Lung microvascular endothelial cell (primary cell): Measurements from ENCODE around the gene VPS13D. TPM values are rescaled to one million over a fixed set of nuclear protein-coding genes. Genes with fewer than 3 reads are reported as not detected.
A peak's percentile ranks its signal among the peaks of the same experiment; 100 is the strongest.
"Not testable (repeated sequence)": the region's sequence is repeated elsewhere in the genome, so short reads cannot be mapped to it uniquely, and the experiment has no call there.

Experiments
- DNase-seq, 2 donors: peaks; one replicate each; pipeline versions ENCODE4 v3.0.0 to v3.0.0-alpha.2; 2010; ENCODE audit warnings: low read depth in 2 of 2
- total RNA-seq: library from RNA; depleted of rRNA; stranded (reverse); fragments of >200 nt; gene quantifications from 2 replicates; pipeline ENCODE4 v1.2.1, GENCODE V29; 2014

Gene VPS13D
- total RNA-seq, 1 donor from 2014 or later, result 28.8 TPM

DNA sequence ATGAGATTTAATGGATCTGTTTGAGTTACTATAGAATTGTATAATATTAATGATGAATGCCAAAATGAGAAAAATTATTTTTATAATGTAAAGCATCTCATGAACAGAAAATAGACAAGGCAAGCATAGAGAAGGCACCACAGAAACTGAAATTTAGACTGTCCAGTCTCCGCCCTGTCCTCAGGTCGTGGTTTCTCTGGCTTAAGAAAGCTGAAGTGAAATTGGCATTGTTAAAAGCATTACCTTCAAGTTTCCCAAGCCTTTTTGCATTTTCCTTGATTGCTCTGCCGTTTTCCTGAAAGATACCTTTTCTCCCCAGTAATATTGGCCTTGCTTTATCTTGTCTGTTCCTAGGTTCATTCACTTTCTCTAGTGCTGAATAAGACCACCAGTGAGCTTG is 58.0 kb downstream of the VPS13D start:
- DNase-seq, result no peak

DNA sequence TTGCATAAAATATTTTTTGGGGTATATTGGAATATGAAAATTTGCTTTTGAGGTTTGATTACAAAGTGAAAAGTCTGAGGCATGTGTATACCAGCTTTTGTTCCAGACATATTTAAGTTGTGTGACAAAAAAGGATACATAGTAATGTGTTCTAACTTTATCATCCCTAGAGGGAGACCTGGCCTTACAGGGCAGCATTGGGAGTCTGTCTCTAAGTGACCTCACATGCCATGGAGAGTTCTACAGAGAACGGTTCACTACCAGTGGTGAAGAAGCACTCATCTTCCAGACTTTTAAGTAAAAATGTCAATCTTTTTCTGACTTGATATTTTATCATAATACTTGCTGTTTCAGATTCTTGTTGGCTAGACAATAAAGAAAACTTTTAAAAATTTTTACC is 61.0 kb downstream of the VPS13D start:
- DNase-seq, result no peak

DNA sequence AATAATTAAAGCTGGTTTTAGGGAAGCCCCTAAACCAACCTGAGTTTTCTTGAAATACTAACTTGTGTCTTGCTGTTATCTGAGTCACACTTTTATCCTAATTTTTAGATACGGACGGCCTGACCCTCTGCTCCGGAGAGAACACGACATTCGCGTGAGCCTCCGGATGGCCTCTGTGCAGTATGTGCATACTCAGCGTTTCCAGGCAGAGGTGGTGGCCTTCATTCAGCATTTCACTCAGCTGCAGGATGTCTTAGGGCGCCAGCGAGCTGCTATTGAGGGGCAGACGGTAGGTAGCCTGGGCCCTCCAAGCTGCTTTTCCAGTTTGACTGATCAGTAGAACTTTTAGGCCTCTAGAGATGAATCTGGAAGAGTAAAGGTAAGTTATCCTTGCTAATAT is 63.6 kb downstream of the VPS13D start:
- no peak for DNase-seq

- DNase-seq, result peak in 1 of 2 donors; percentile 30
Observed at GRCh38 chr1:12294076-12294475, 64.2 kb downstream of the VPS13D start.

DNA sequence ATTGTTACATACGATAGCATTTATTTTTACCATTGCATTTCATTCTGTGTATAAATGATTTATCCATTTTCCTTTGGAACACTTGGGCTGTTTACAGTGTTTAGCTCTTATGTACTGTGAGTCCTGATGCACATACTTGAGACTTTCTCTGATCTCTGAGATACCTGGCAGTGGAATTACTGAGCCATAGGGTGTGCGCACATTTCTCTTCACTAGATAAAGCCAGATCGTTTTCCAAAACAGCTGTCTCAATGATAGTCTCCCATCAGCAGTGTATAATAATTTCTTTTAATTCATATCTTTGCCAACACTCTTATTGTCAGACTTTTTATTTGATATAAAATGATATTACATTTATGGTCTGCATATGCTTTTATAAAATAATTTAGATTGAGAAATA is 66.2 kb downstream of the VPS13D start:
- DNase-seq, result no peak

GRCh38 chr1:12296623-12297022 is 66.8 kb downstream of the VPS13D start:
- peak in 1 of 2 donors; percentile 82 for DNase-seq

DNA sequence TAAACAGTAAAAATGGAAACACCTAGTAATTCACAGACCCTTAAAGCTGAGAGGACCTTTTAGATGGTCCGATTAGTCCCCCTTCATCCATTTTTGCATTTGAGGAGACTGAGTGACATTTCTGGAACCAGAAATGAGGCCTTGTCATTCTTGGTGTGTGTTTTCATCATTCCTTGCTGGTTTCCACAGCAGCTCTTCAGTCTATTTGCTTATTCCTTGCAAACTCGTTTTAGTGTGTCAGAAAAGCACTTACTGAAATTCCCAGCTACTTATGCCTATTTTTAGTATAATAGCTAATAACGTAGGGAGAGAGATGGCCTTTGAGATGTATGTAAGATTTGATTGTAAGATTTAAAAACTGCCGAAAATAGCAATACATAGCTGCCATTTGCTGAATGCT is 70.9 kb downstream of the VPS13D start:
- DNase-seq, result no peak

DNA sequence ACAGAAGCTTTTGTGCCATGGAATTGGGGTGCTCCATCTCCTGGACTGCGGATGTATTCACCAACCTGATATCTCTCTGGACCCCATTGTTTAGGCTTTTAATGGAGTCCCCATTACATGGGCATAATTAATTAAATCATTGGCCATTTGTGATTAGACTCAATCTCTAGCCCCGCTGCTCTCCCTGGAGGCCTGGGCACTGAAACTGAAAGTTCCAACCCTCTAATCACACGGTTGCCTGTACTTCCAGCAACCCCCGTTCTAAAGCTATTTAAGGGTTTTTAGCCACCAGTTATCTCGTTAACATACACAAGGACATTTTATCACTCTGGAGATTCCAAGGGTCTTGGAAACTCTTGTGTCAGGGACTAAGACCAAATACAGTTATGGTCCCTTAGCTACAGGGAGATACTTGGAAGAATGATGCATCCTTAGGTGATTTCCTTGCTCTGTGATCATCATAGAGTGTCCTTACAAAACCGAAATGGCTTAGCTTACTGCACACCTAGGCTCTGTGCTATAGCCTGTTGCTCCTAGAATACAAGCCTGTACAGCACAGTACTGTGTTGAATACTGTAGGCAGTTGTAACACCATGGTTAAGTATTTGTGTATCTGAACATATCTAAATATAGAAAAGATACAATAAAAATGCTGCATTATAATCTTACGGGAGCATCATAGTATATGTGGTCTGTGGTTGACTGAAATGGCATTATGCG is 71.8 kb downstream of the VPS13D start:
- DNase-seq, result no peak

GRCh38 chr1:12302798-12303447 is 73.1 kb downstream of the VPS13D start:
- no peak for DNase-seq

DNA sequence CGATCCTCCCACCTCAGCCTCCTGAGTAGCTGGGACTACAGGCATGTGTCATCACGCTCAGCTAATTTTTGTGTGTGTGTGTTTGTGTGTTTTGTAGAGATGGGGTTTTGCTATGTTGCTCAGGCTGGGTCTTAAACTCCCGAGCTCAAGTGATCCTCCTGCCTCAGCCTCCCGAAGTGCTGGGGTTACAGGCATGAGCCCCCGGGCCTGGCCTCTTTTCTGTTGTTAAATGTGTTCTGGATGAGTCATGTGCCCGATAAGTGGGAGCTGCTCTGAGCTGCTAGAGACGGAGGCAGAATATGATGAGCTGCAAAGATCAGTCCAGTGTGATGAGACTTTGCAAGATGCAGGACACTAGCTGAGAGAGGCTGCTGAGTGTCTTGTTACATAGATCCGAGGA is 75.5 kb downstream of the VPS13D start:
- no peak for DNase-seq

DNA sequence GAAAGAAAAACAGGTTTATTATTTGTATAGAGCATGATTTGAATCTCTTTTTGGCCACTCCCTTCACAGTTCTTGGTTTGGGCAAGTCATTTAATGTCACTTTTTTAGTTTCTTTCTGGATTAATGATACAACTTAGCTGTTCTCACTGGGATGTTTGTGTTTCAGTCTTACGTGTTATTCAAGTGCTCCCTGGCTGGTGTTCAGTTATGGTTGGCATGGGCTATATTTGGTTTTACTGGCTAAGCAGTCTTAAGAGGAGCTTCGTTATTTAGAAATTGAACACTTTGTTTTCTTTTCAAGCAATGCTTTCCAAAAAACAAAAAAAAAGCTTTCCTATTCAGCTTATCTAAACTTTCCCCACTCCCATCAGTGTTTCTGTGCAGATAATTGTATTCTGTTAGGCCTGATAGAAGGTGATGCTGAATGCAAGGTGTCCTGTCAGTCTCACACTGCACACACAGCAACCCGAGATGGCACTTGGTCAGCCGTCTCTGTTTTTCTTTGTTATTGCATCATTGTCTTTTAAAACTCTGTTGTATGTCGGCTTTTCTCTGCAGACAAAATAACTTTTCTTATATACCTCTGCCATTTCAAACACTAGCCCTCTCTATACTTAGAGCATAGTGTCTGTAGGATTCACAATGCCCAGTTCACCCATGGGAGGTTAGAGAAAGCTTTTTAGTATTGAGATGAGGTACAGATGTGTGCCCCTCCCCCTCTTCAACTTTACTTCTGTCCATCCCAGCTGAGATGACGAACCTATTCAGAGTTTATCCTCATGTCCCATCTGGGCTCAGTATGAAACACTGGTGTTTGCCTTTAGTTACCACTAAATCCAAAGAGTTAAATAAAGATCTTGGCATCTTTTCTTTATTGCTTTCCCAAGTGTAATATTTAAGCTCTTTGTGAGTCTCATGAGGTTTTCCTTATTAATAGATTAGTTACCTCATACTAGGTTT is 80.2 kb downstream of the VPS13D start:
- no peak for DNase-seq

DNA sequence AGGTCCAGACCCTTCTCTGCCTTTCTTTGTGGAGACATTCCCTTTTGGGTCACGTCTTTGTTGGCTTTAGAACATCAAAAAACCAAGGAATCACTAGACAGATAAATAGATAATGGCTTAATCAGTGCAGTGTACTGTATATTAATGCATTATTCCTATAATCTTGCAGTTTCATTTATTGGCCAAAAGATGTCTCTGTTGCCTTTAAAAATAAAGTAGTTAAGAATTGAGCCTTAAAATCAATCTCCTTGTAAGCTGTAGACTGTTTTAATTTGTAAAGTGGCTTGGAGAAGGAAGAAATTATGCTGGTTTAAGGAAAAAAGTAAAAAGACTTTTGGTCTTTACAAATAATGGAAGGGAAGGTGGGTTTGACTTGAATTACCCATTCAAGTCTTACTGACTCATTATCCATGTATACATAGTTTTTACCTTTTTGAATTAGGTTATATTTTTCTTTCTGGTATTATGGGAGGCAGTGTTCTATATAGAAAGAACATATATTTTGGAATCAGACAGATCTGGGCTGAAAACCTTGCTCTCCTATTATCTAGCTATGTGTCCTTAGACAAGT is 84.6 kb downstream of the VPS13D start:
- peak; percentile 47 to 53 for DNase-seq

DNA sequence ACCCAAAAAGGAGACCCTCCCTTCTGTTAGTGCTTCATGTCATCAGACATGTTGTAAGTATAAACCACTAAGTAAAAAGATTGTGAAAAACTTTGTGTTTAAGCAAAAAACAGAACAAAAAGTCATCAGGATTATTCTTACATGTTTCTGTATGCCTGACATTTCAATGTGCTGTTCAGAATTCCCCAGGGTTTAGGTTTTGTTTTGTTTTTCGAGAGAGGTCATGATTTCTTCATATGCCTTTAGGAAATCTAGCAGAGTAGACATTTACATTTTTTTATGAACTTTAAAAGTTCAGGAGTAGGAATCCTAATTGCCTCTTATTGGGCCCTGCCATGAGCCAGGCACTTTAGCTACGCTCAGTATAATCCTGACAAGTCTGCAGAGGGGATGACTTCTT is 85.3 kb downstream of the VPS13D start:
- DNase-seq, result no peak

DNA sequence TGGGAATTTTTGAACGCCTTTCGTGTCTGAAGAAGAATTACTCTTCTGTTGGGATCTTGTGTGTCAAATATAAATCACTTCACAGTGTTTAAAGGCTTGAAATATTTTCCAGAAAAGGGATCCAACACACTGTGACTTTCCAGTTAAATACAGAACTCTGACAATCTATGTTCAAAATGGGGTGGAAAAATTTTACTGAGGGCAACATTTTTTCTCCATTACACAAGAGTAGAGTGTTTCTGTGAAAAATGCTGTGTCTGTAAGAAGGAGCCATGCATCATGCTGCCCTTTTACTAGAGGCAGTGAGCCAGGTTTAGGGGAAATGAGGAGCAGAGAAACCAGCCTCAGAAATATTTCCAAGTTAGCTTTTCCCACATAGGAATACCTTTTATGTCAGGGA is 86.5 kb downstream of the VPS13D start:
- DNase-seq, result peak in 1 of 2 donors; percentile 41

- no peak for DNase-seq
Observed at GRCh38 chr1:12320486-12320885, 90.7 kb downstream of the VPS13D start.

GRCh38 chr1:12324423-12324822 is 94.6 kb downstream of the VPS13D start:
- DNase-seq, result no peak

GRCh38 chr1:12324973-12325372 is 95.1 kb downstream of the VPS13D start:
- not testable (repeated sequence) for DNase-seq

DNA sequence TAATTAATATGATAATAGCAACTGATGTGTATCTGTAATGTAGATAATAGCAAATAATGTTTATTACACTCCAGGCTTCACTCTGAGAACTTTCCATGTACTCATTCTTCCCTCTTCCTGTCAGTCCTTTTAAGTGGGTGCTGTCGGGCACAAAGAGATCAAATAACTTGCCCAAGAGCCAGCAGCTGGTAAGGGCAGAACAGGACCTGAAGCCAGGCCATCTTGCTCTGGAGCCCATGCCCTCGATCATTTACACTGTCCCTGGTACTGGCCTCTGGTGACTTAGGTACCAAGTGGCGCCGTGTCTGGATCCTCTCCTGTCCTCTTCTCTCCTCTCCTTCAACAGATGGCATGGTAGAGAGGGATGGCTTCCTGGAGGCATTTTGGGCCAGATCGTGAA is 97.2 kb downstream of the VPS13D start:
- DNase-seq, result peak in 1 of 2 donors; percentile 23

- DNase-seq, result no peak
Observed at GRCh38 chr1:12327566-12327965, 97.7 kb downstream of the VPS13D start.

DNA sequence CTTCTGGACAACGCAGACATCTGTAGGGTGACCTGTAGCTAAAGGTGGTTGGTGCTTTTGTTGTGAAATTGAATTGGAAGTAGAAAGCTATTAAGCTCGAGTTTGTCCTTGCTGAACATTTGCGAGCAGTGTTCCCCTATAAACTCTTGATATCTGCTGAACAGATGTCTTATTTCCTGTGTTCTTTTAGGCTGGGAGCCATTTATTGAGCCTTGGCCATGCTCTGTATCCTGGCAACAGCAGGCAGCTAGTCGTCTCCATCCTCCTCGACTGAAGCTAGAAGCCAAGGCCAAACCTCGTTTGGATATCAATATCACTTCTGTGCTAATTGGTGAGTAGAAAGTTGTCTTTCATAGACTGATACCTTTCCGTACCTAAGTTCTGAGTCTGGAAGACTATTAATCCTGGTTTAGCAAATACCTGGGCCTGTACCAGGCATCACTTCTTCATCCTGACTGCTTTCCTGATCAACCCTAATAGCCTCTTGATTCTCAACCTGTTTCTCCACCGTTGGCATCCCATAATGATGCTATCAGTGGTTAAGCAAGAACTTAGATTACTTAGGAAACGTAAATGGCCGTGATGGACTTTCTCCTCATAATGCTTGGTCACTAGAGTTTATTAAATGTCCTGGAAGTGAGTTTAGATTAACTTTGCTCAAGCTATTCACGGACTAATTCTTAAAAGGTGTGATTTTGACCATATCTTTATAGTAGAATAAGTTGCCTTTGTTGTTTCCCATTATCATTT is 103.4 kb downstream of the VPS13D start:
- no peak for DNase-seq

DNA sequence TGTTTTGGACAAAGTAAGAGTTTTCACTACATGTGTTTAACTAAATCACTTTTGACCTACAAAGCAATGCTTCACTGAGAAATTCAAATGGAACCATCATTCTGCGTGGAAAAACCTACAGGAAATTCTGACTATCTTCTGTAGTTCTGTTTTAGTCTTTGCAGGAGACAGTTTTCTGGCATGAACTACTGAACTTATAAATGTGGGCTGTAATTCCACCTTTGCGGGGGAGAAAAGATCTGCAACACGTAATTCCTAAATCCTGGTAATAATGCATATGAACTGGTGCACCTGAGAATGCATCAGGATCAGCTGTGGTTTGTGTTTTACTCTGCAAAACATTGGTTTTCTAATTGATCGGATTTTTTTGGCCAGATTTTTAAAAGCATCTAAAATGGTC is 106.0 kb downstream of the VPS13D start:
- DNase-seq, result no peak
